ENCODE measurements around the gene RPA1.

DNA sequence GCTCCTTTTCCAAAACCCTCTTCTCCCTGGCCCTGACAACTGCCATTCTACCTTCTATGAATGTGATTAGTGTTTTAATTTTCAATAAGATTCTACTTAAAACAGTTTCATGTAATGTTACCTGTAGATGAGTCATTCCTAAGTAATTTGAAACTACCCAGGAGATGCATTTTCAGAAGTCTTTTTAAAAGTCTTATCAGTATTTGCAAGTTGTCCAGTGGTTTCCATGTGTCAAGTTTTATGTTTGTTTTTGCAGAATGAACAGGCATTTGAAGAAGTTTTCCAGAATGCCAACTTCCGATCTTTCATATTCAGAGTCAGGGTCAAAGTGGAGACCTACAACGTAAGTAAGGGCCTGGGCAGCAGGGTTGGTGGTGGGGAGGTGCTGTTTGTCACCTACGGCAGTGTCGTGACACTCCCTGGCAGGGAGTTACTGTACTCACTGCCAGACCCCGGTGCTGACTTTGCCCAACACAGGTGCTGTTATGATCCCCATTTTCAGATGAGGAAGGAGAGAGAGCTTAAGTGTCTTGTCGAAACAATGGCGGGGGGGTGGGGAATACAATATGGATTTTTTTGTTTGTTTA lies 65.0 kb downstream of the RPA1 start:
- TF ChIP-seq, protein P1, sequence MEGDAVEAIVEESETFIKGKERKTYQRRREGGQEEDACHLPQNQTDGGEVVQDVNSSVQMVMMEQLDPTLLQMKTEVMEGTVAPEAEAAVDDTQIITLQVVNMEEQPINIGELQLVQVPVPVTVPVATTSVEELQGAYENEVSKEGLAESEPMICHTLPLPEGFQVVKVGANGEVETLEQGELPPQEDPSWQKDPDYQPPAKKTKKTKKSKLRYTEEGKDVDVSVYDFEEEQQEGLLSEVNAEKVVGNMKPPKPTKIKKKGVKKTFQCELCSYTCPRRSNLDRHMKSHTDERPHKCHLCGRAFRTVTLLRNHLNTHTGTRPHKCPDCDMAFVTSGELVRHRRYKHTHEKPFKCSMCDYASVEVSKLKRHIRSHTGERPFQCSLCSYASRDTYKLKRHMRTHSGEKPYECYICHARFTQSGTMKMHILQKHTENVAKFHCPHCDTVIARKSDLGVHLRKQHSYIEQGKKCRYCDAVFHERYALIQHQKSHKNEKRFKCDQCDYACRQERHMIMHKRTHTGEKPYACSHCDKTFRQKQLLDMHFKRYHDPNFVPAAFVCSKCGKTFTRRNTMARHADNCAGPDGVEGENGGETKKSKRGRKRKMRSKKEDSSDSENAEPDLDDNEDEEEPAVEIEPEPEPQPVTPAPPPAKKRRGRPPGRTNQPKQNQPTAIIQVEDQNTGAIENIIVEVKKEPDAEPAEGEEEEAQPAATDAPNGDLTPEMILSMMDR (IDR thresholded peaks at IDR 0.05) = no peak
- no peak for TF ChIP-seq POLR2A (IDR thresholded peaks at IDR 0.05)
